Measurements from ENCODE around the gene CREBZF.
"Not testable (repeated sequence)": the region's sequence is repeated elsewhere in the genome, so short reads cannot be mapped to it uniquely, and the experiment has no call there.

Gene CREBZF

DNA sequence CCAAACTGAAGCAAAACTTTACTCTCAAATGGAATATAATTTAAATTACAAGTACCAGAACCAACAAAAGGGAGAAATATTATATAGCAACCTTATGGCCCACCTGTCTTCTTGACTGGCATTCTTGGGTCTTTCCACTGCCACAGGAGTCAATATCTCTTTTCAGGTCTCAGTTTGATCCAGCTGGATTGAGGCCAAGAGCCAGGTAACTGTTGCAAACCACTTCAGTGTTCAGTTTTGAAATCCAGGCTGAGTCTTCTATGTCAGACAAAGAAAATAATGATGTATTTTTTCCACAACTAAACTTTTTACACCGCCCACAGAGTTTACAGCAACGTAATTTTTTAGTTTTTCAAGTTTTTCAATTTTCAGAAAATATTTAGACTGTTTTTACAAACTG lies 38.4 kb downstream of the CREBZF start (continued):
- TF ChIP-seq, protein P1, sequence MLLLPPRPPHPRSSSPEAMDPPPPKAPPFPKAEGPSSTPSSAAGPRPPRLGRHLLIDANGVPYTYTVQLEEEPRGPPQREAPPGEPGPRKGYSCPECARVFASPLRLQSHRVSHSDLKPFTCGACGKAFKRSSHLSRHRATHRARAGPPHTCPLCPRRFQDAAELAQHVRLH (tag by site-specific recombination; IDR thresholded peaks at IDR 0.05): no peak
- TF ChIP-seq ZNF837 (tag by site-specific recombination; IDR thresholded peaks at IDR 0.05) (no peak), ZBTB17 (tag by site-specific recombination; IDR thresholded peaks at IDR 0.05) (no peak), YY1 (tag by site-specific recombination; IDR thresholded peaks at IDR 0.05) (no peak), ZNF341 (tag by site-specific recombination; IDR thresholded peaks at IDR 0.05; ENCODE audit: low read depth) (no peak), SCRT2 (tag by site-specific recombination; IDR thresholded peaks at IDR 0.05) (0 out of 2 replicates have a peak, but pooled peaks have one; percentile 51), GFI1B (tag by site-specific recombination; IDR thresholded peaks at IDR 0.05) (no peak), KLF7 (tag by site-specific recombination; IDR thresholded peaks at IDR 0.05; ENCODE audit: borderline replicate concordance) (no peak), BCL11A (tag by site-specific recombination; IDR thresholded peaks at IDR 0.05; ENCODE audit: low read depth) (no peak)

DNA sequence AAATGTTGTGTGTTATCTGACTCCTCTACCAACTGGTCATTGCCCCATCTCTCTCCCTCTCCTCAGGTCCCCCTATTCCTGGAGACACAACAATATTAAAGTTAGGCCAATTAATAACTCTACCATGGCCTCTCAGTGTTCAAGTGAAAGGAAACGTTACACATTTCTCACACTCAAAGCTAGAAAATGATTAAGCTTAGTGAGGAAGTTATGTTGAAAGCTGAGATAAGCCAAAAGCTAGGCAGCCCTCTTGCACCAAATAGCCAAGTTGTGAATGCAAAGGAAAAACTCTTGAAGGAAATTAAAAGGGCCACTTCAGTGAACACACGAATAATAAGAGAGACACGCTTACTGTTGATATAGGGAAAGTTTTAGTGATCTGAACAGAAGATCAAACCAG lies 44.7 kb downstream of the CREBZF start:
- CTCF ChIA-PET: no interaction called here
- POLR2A ChIA-PET: no interaction called here
- Histone ChIP-seq H3K27ac (ENCODE audit: extremely low read depth, low read depth, low read length) (no peak overlapping the region), H3K36me3 (ENCODE audit: control insufficient read depth in 2 of 2, insufficient read depth in 1 of 2, low read length in 2 of 2) (no peaks in the 10 kb centered on the region), H3K4me3 (ENCODE audit: low read depth, low read length) (no peak overlapping the region), H3K9me3 (ENCODE audit: control insufficient read depth, insufficient read depth, low read depth, low read length) (no peaks in the 10 kb centered on the region), H3K4me1 (ENCODE audit: control insufficient read depth, insufficient read depth, low read length) (no peaks in the 10 kb centered on the region)
- TF ChIP-seq, protein P2, sequence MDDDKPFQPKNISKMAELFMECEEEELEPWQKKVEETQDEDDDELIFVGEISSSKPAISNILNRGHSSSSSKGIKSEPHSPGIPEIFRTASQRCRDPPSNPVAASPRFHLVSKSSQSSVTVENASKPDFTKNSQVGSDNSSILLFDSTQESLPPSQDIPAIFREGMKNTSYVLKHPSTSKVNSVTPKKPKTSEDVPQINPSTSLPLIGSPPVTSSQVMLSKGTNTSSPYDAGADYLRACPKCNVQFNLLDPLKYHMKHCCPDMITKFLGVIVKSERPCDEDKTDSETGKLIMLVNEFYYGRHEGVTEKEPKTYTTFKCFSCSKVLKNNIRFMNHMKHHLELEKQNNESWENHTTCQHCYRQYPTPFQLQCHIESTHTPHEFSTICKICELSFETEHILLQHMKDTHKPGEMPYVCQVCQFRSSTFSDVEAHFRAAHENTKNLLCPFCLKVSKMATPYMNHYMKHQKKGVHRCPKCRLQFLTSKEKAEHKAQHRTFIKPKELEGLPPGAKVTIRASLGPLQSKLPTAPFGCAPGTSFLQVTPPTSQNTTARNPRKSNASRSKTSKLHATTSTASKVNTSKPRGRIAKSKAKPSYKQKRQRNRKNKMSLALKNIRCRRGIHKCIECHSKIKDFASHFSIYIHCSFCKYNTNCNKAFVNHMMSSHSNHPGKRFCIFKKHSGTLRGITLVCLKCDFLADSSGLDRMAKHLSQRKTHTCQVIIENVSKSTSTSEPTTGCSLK (tag by site-specific recombination; IDR thresholded peaks at IDR 0.05): no peak
- TF ChIP-seq YY2 (tag by site-specific recombination; IDR thresholded peaks at IDR 0.05) (no peak), HOXC10 (CRISPR knock-in tag; IDR thresholded peaks at IDR 0.05) (no peak)

DNA sequence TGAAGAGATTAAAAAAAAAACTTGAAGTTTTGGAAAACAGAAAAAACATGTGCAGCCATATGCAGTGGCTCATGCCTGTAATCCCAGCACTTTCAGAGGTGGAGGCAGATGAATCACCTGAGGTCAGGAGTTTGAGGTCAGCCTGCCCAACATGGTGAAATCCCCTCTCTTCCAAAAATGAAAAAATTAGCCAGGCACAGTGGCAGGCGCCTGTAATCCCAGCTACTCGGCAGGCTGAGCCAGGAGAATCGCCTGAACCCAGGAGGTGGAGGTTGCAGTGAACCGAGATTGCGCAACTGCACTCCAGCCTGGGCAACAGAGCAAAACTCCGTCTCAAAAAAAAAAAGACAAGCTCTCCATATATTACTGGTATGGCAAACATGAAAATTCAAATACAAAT lies 45.4 kb downstream of the CREBZF start:
- CTCF ChIA-PET: interaction anchor here (0.6 to 0.7 kb wide), 2 partner anchors 46 to 1240 kb away, joined by 3 to 4 read pairs; partner anchors contain the start of gene CREBZF
- no peaks in the 10 kb centered on the region for H3K9me3 ChIP-seq (ENCODE audit: control insufficient read depth, insufficient read depth, low read depth, low read length)
- no peak overlapping the region for H3K4me3 ChIP-seq (ENCODE audit: low read depth, low read length)
- H3K4me1 ChIP-seq (ENCODE audit: control insufficient read depth, insufficient read depth, low read length): no peaks in the 10 kb centered on the region
- POLR2A ChIA-PET: no interaction called here
- H3K27ac ChIP-seq (ENCODE audit: extremely low read depth, low read depth, low read length): no peak overlapping the region
- no peaks in the 10 kb centered on the region for H3K36me3 ChIP-seq (ENCODE audit: control insufficient read depth in 2 of 2, insufficient read depth in 1 of 2, low read length in 2 of 2)
- TF ChIP-seq, protein P3, sequence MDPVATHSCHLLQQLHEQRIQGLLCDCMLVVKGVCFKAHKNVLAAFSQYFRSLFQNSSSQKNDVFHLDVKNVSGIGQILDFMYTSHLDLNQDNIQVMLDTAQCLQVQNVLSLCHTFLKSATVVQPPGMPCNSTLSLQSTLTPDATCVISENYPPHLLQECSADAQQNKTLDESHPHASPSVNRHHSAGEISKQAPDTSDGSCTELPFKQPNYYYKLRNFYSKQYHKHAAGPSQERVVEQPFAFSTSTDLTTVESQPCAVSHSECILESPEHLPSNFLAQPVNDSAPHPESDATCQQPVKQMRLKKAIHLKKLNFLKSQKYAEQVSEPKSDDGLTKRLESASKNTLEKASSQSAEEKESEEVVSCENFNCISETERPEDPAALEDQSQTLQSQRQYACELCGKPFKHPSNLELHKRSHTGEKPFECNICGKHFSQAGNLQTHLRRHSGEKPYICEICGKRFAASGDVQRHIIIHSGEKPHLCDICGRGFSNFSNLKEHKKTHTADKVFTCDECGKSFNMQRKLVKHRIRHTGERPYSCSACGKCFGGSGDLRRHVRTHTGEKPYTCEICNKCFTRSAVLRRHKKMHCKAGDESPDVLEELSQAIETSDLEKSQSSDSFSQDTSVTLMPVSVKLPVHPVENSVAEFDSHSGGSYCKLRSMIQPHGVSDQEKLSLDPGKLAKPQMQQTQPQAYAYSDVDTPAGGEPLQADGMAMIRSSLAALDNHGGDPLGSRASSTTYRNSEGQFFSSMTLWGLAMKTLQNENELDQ (tag by site-specific recombination; IDR thresholded peaks at IDR 0.05; ENCODE audit: low read depth): no peak
- TF ChIP-seq KLF10 (tag by site-specific recombination; IDR thresholded peaks at IDR 0.05) (no peak), ZNF37A (tag by site-specific recombination; IDR thresholded peaks at IDR 0.05) (no peak)

DNA sequence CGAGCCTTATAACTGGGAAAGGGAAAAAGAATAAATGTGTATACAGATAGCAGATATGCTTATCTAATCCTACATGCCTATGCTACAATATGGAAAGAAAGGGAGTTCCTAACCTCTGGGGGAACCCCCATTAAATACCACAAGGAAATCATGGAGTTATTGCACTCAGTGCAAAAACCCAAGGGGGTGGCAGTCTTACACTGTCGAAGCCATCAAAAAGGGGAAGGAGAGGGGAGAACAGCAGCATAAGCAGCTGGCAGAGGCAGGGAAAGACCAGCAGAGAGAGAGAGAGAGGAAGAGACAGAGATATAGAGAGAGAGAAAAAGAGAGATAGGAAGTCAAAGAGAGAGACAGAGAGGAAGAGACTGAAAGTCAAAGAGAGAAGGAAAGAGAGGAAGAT lies 53.3 kb downstream of the CREBZF start:
- H3K27ac ChIP-seq (ENCODE audit: extremely low read depth, low read depth, low read length); H3K4me3 ChIP-seq (ENCODE audit: low read depth, low read length); H3K4me1 ChIP-seq (ENCODE audit: control insufficient read depth, insufficient read depth, low read length); H3K9me3 ChIP-seq (ENCODE audit: control insufficient read depth, insufficient read depth, low read depth, low read length); POLR2A ChIA-PET; CTCF ChIA-PET; H3K36me3 ChIP-seq (ENCODE audit: control insufficient read depth in 2 of 2, insufficient read depth in 1 of 2, low read length in 2 of 2): not testable (repeated sequence)

Measured in HEK293 (cell line).